HepG2 (cell line): ENCODE results near the gene PTPRCAP. TPM values are rescaled to one million over a fixed set of nuclear protein-coding genes. Genes with fewer than 3 reads are reported as not detected.

Experiments
- ATAC-seq: fragments of 200-7000 bp; cut with Tn5 transposase; 3 replicates; pipeline ENCODE4 v1.9.1; 2020; ENCODE audit warnings: mild to moderate bottlenecking, moderate library complexity
- BruUV-seq: library from RNA; stranded (reverse); fragments of 400-500 nt; replicated peaks from 2 replicates; lab custom pipeline; 2021; lab: Mats Ljungman, UMichigan
- CTCF ChIA-PET: fragments of 300-600 bp; formaldehyde crosslinking; extraction: SDS; loops from one replicate; lab custom pipeline; 2021; ENCODE audit warnings: low total read pairs, inconsistent platforms, low intra/inter-chr PET ratio; lab: Yijun Ruan, JAX
- POLR2A ChIA-PET: fragments of 350-600 bp; sonication (Branson Sonifier 250); formaldehyde crosslinking; loops from one replicate; lab custom pipeline; 2020; ENCODE audit warnings: antibody characterized with exemption, inconsistent platforms; lab: Yijun Ruan, JAX
- DNase-seq: peaks from one replicate; pipeline ENCODE4 v3.0.0-alpha.2; 2015; ENCODE audit warnings: low spot score
- FAIRE-seq: peaks from 3 replicates; lab custom pipeline; 2011; peaks lifted over from hg19 to GRCh38; lab: Jason Lieb, UNC
- H2AFZ ChIP-seq: one replicate; pipeline ENCODE4 v1.6.1; 2011; ENCODE audit warnings: low read length, inconsistent platforms
- H3K27ac ChIP-seq: fragments of 300-600 bp; 3 replicates; pipeline ENCODE4 v1.8.0; 2011; ENCODE audit warnings: mixed run types, mild to moderate bottlenecking, mixed read lengths, low read length, inconsistent platforms; ENCODE audit not compliant: insufficient read depth; ENCODE audit errors: extremely low read length
- H3K27me3 ChIP-seq, 2 experiments: fragments of 200-600 bp in 1 of 2; 2 replicates in 1 of 2; 3 replicates in 1 of 2; pipeline versions ENCODE4 v1.6.0 to v1.8.0; 2011; ENCODE audit warnings: low read length in 2 of 2, mild to moderate bottlenecking in 2 of 2, moderate library complexity in 2 of 2, inconsistent platforms in 1 of 2; ENCODE audit not compliant: insufficient read depth in 2 of 2, control insufficient read depth in 1 of 2
- H3K36me3 ChIP-seq, 2 experiments: fragments of 200-600 bp in 1 of 2; replicated peaks in 1 of 2; 2 replicates in 1 of 2; 3 replicates in 1 of 2; pipeline versions ENCODE4 v1.5.1 to v1.8.0; 2011; ENCODE audit warnings: low read length in 2 of 2, inconsistent platforms in 1 of 2; ENCODE audit not compliant: insufficient read depth in 2 of 2, control insufficient read depth in 1 of 2
- H3K4me1 ChIP-seq: 2 replicates; pipeline ENCODE4 v1.5.1; 2012; ENCODE audit warnings: low read length, inconsistent platforms; ENCODE audit not compliant: insufficient read depth
- H3K4me2 ChIP-seq: 2 replicates; pipeline ENCODE4 v1.6.0; 2011; ENCODE audit warnings: low read depth, low read length, inconsistent platforms
- H3K4me3 ChIP-seq, 3 experiments: fragments of 200-600 bp in 1 of 3; sonication (generic), shearing (Covaris generic) in 1 of 3; replicated peaks in 1 of 3; 2 replicates each; pipeline ENCODE4 v1.5.1; 2011 to 2016; ENCODE audit warnings: low read length in 3 of 3, inconsistent platforms in 2 of 3, low read depth in 2 of 3, mild to moderate bottlenecking in 2 of 3, control low read depth in 1 of 3, mixed read lengths in 1 of 3; ENCODE audit not compliant: insufficient read depth in 1 of 3
- H3K79me2 ChIP-seq: one replicate; pipeline ENCODE4 v1.6.1; 2011; ENCODE audit warnings: low read length, inconsistent platforms; ENCODE audit not compliant: insufficient read depth
- H3K9ac ChIP-seq: 2 replicates; pipeline ENCODE4 v1.6.0; 2011; ENCODE audit warnings: mild to moderate bottlenecking, low read depth, low read length, inconsistent platforms; ENCODE audit not compliant: insufficient read depth
- H3K9me3 ChIP-seq: 2 replicates; pipeline ENCODE4 v1.5.1; 2012; ENCODE audit warnings: mild to moderate bottlenecking, low read length
- H4K20me1 ChIP-seq: 2 replicates; pipeline ENCODE4 v1.6.0; 2011; ENCODE audit warnings: inconsistent platforms, mild to moderate bottlenecking, low read length, moderate library complexity; ENCODE audit not compliant: insufficient read depth
- CCDC6 ChIP-seq: sonication (generic); formaldehyde crosslinking; IDR thresholded peaks from 2 replicates; pipeline ENCODE4 v1.8.1; 2022; ENCODE audit warnings: mild to moderate bottlenecking, missing genetic modification reagents, moderate library complexity
- DNMT3B ChIP-seq: conservative IDR thresholded peaks from 2 replicates; pipeline ENCODE4 v1.6.1; 2016; ENCODE audit warnings: missing biosample characterization, control low read depth
- HDAC6 ChIP-seq: fragments of 200-600 bp; sonication (generic); IDR thresholded peaks from 2 replicates; pipeline ENCODE4 v1.7.0; 2017; ENCODE audit warnings: mild to moderate bottlenecking, antibody characterized with exemption, low read length, low read depth
- IRF9 ChIP-seq: sonication (generic); formaldehyde crosslinking; IDR thresholded peaks from 2 replicates; pipeline ENCODE4 v1.8.0; 2022; ENCODE audit warnings: missing genetic modification reagents, mild to moderate bottlenecking, borderline replicate concordance
- NFE2L2 ChIP-seq: fragments of 150-350 bp; IDR thresholded peaks from 2 replicates; pipeline ENCODE4 v1.6.1; 2014; ENCODE audit warnings: low read length
- RBM39 ChIP-seq: fragments of 200-400 bp; formaldehyde crosslinking; IDR thresholded peaks from one replicate; pipeline ENCODE4 v1.6.1; 2018; ENCODE audit warnings: antibody characterized with exemption, mild to moderate bottlenecking, low read depth, low read length; ENCODE audit not compliant: poor library complexity, severe bottlenecking
- SMAD9 ChIP-seq: sonication (generic); formaldehyde crosslinking; IDR thresholded peaks from 2 replicates; pipeline ENCODE4 v1.5.1; 2020; ENCODE audit warnings: mild to moderate bottlenecking, missing genetic modification reagents
- SMC3 ChIP-seq: IDR thresholded peaks from 2 replicates; pipeline ENCODE4 v1.6.1; 2011; ENCODE audit warnings: low read length, improper control_type of control experiment
- SP1 ChIP-seq, 2 experiments: fragments of 450-650 bp in 1 of 2; sonication (generic) in 1 of 2; formaldehyde crosslinking in 1 of 2; IDR thresholded peaks; 2 replicates each; pipeline versions ENCODE4 v1.4.0 to v1.6.1; 2016 to 2020; ENCODE audit warnings: missing genetic modification reagents in 1 of 2
- SP140L ChIP-seq: sonication (generic); formaldehyde crosslinking; IDR thresholded peaks from 2 replicates; pipeline ENCODE4 v1.4.0; 2020; ENCODE audit warnings: missing genetic modification reagents, borderline replicate concordance
- TRIM24 ChIP-seq: sonication (generic); formaldehyde crosslinking; IDR thresholded peaks from 2 replicates; pipeline ENCODE4 v1.8.0; 2022; ENCODE audit warnings: mild to moderate bottlenecking, missing genetic modification reagents
- ZFP37 ChIP-seq: sonication (generic); formaldehyde crosslinking; IDR thresholded peaks from 2 replicates; pipeline ENCODE4 v1.4.0; 2020; ENCODE audit warnings: missing genetic modification reagents, borderline replicate concordance
- ZNF143 ChIP-seq: sonication (generic); formaldehyde crosslinking; IDR thresholded peaks from 2 replicates; pipeline ENCODE4 v1.4.0; 2020; ENCODE audit warnings: missing genetic modification reagents
- ZNF235 ChIP-seq: sonication (generic); formaldehyde crosslinking; IDR thresholded peaks from 2 replicates; pipeline ENCODE4 v1.8.1; 2023; ENCODE audit warnings: mild to moderate bottlenecking, missing genetic modification reagents, borderline replicate concordance
- ZNF337 ChIP-seq: sonication (generic); formaldehyde crosslinking; IDR thresholded peaks from 2 replicates; pipeline ENCODE4 v1.5.1; 2020; ENCODE audit warnings: missing genetic modification reagents, low read depth, mild to moderate bottlenecking, borderline replicate concordance
- ZNF549 ChIP-seq: sonication (generic); formaldehyde crosslinking; IDR thresholded peaks from 2 replicates; pipeline ENCODE4 v1.5.0; 2020; ENCODE audit warnings: missing genetic modification reagents
- ZNF883 ChIP-seq: sonication (generic); formaldehyde crosslinking; IDR thresholded peaks from 2 replicates; pipeline ENCODE4 v1.5.1; 2020; ENCODE audit warnings: mild to moderate bottlenecking, missing genetic modification reagents; ENCODE audit errors: not compliant biosample characterization
- ZZZ3 ChIP-seq: sonication (generic); formaldehyde crosslinking; IDR thresholded peaks from 2 replicates; pipeline ENCODE4 v1.4.0; 2020; ENCODE audit warnings: missing genetic modification reagents, mild to moderate bottlenecking, borderline replicate concordance
- whole genome bisulfite sequencing: methylation state at CpG from one replicate; pipeline ENCODE4 v1.1.6; 2017; ENCODE audit warnings: low lambda C conversion rate; 5-methylcytosine and 5-hydroxymethylcytosine counted together
- in situ Hi-C: cut with HindIII; loops from 2 replicates; pipeline ENCODE4 v1.10.0; 2017; ENCODE audit warnings: low pct_unique_long_range_greater_than_20kb; ENCODE audit not compliant: extremely low pct_ligation_motif_present
- intact Hi-C: fragments of 100-400 bp; cut with micrococcal nuclease; formaldehyde crosslinking; loops from one replicate; pipeline ENCODE4 v1.10.0; 2022; ENCODE audit not compliant: unreplicated experiment
- polyA plus RNA-seq, 8 experiments: library from polyadenylated mRNA; depleted of rRNA in 3 of 8; stranded (reverse) in 7 of 8; unstranded in 1 of 8; fragments of >200 nt; fragmentation: Illumina TruSeq in 4 of 8; extraction: Trizol in 4 of 8; gene quantifications; 2 replicates each; pipeline versions ENCODE4 v1.2.1 to v1.2.3, GENCODE V29; 2011 to 2016; ENCODE audit warnings: low read depth in 4 of 8, missing spikeins in 1 of 8, mixed read lengths in 1 of 8; ENCODE audit not compliant: insufficient read depth in 1 of 8
- total RNA-seq, 5 experiments: library from RNA; depleted of rRNA; stranded (reverse); fragments of >200 nt; fragmentation: Illumina TruSeq; extraction: Trizol; gene quantifications; 2 replicates each; pipeline ENCODE4 v1.2.3, GENCODE V29; 2016; ENCODE audit warnings: low read depth in 1 of 5
- TF ChIP-seq, protein P1 (sequence below): sonication (generic); formaldehyde crosslinking; IDR thresholded peaks from 2 replicates; pipeline ENCODE4 v1.5.0; 2020; ENCODE audit warnings: mild to moderate bottlenecking, missing genetic modification reagents
- TF ChIP-seq, protein P2 (sequence below): sonication (generic); formaldehyde crosslinking; IDR thresholded peaks from 2 replicates; pipeline ENCODE4 v1.5.0; 2020; ENCODE audit warnings: missing genetic modification reagents

Gene PTPRCAP
- total and polyA plus RNA-seq, 2 of the 13 experiments (the other 11 are each of a cell fraction or from before 2014, with no cell fraction given) = 0.60 to 0.70 TPM

DNA sequence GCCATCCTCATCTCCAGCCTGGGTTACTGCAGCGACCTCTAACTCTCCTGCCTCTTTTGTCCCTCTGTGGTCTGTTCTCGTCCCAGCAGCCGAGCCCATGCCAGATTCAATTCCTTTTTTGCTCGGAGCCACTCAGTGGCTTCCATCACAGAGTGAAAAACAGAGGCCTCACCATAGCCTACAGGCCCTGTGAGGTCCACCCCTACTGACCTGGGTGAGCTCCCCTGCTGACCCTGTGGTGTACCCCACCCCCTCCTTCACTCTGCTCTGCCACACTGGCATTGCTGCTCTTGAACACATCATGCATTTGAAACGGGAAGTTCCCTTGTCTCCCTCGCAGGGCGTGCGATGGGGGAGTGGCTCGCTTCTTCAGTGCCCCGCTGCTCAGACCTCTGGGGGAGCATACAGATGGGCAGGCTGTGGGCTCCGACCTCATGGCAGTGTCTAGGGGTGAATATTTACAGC, 47.4 kb upstream of the PTPRCAP start:
- Histone ChIP-seq H3K27ac (no peak overlapping the region), H2AFZ (no peak overlapping the region), H3K9ac (0 out of 2 replicates have a peak overlapping the region, but pooled peaks have one; percentile 72), H3K4me3 (no peak overlapping the region), H3K9me3 (no peaks in the 10 kb centered on the region), H3K36me3 (peaks cover 4 to 17% of the 10 kb centered on the region in 2 experiments; a peak in 3 of 5 replicates), H3K27me3 (no peaks in the 10 kb centered on the region), H3K4me1 (peaks cover 28% of the 10 kb centered on the region), H4K20me1 (no peaks in the 10 kb centered on the region), H3K4me2 (peak overlapping the region; percentile 68; the same call in 1 of the 2 replicates), H3K79me2 (no peaks in the 10 kb centered on the region)
- no peak for FAIRE-seq
- in situ Hi-C loops = no loop called here
- no peak for DNase-seq
- no TSS peak for BruUV-seq
- intact Hi-C loops = no loop called here
- ChIA-PET POLR2A (no interaction called here), CTCF (no interaction called here)
- TF ChIP-seq, protein P1, sequence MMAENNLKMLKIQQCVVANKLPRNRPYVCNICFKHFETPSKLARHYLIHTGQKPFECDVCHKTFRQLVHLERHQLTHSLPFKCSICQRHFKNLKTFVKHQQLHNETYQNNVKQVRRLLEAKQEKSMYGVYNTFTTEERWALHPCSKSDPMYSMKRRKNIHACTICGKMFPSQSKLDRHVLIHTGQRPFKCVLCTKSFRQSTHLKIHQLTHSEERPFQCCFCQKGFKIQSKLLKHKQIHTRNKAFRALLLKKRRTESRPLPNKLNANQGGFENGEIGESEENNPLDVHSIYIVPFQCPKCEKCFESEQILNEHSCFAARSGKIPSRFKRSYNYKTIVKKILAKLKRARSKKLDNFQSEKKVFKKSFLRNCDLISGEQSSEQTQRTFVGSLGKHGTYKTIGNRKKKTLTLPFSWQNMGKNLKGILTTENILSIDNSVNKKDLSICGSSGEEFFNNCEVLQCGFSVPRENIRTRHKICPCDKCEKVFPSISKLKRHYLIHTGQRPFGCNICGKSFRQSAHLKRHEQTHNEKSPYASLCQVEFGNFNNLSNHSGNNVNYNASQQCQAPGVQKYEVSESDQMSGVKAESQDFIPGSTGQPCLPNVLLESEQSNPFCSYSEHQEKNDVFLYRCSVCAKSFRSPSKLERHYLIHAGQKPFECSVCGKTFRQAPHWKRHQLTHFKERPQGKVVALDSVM (CRISPR knock-in tag) = no peak
- TF ChIP-seq SP140L (CRISPR knock-in tag) (no peak), ZZZ3 (no peak), ZNF883 (CRISPR knock-in tag) (no peak), NFE2L2 (no peak), ZNF235 (CRISPR knock-in tag) (no peak), SMC3 (no peak), ZNF549 (CRISPR knock-in tag) (no peak), SMAD9 (CRISPR knock-in tag) (no peak), RBM39 (no peak), TRIM24 (CRISPR knock-in tag) (no peak), IRF9 (no peak), HDAC6 (no peak), DNMT3B (CRISPR knock-in tag) (no peak), SP1 (IDR thresholded peaks at IDR 0.05) (no peak), SP1 (CRISPR knock-in tag; IDR thresholded peaks at IDR 0.05) (no peak), ZNF143 (CRISPR knock-in tag) (no peak), ZNF337 (CRISPR knock-in tag) (no peak), ZFP37 (CRISPR knock-in tag) (no peak), CCDC6 (CRISPR knock-in tag) (no peak)
- TF ChIP-seq, protein P2, sequence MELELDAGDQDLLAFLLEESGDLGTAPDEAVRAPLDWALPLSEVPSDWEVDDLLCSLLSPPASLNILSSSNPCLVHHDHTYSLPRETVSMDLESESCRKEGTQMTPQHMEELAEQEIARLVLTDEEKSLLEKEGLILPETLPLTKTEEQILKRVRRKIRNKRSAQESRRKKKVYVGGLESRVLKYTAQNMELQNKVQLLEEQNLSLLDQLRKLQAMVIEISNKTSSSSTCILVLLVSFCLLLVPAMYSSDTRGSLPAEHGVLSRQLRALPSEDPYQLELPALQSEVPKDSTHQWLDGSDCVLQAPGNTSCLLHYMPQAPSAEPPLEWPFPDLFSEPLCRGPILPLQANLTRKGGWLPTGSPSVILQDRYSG (CRISPR knock-in tag) = no peak
- 97% methylated on average over 11 of the region's 11 CpGs for WGBS
- ATAC-seq = no peak
